Loucy (cell line): ENCODE measurements around the gene INAFM2.

Source experiments
- EZH2phosphoT487 ChIP-seq: fragments of 200-600 bp; IDR thresholded peaks from 2 replicates; pipeline ENCODE4 v1.6.1; 2018; ENCODE audit warnings: antibody characterized with exemption, mild to moderate bottlenecking, moderate library complexity, borderline replicate concordance
- TF ChIP-seq, protein P1 (sequence below): fragments of 200-600 bp; sonication (generic); conservative IDR thresholded peaks from 2 replicates; pipeline ENCODE4 v1.5.1; 2014; ENCODE audit warnings: mild to moderate bottlenecking, antibody characterized with exemption, low read length

DNA sequence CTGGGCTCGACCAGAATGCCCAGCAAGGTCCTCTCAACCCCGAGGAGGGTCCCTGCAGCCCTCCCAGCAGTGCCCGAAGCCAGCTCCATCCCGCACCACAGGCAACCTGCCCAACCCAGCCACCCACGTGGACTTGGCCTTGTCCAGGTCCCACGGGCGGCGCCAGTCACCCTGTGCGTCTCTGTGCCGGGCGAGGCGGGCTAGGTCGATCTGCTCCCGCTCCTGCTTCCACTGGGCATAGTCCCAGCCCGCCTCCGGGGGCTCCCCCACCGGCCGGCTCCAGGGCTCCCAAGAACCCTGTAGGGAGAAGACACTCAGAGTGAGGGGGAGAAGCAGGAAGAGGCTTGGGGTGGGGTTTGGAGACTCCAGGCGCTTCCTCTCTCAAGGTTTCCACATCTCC lies 14.1 kb downstream of the INAFM2 start:
- TF ChIP-seq, protein P1, sequence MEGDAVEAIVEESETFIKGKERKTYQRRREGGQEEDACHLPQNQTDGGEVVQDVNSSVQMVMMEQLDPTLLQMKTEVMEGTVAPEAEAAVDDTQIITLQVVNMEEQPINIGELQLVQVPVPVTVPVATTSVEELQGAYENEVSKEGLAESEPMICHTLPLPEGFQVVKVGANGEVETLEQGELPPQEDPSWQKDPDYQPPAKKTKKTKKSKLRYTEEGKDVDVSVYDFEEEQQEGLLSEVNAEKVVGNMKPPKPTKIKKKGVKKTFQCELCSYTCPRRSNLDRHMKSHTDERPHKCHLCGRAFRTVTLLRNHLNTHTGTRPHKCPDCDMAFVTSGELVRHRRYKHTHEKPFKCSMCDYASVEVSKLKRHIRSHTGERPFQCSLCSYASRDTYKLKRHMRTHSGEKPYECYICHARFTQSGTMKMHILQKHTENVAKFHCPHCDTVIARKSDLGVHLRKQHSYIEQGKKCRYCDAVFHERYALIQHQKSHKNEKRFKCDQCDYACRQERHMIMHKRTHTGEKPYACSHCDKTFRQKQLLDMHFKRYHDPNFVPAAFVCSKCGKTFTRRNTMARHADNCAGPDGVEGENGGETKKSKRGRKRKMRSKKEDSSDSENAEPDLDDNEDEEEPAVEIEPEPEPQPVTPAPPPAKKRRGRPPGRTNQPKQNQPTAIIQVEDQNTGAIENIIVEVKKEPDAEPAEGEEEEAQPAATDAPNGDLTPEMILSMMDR = no peak
- no peak for TF ChIP-seq EZH2phosphoT487
